Type B pancreatic cell (in vitro differentiated cells): ENCODE data around the gene MYOM3. TPM values are rescaled to one million over a fixed set of nuclear protein-coding genes. Genes with fewer than 3 reads are reported as not detected.

Source experiments
- DNase-seq: peaks from one replicate; pipeline ENCODE4 v3.0.0; 2021; ENCODE audit warnings: mixed read lengths; ENCODE audit not compliant: unreplicated experiment; ENCODE audit errors: extremely low spot score
- H3K27ac Mint-ChIP-seq: 2 replicates; pipeline ENCODE4 v1.8.0; 2021; ENCODE audit warnings: mild to moderate bottlenecking, mixed read lengths
- H3K27me3 Mint-ChIP-seq: 2 replicates; pipeline ENCODE4 v1.8.0; 2021; ENCODE audit warnings: mixed read lengths
- H3K36me3 Mint-ChIP-seq: 2 replicates; pipeline ENCODE4 v1.8.0; 2021; ENCODE audit warnings: mixed read lengths
- H3K4me1 Mint-ChIP-seq: one replicate; pipeline ENCODE4 v1.8.0; 2021; ENCODE audit warnings: mixed read lengths; ENCODE audit not compliant: unreplicated experiment
- H3K4me3 Mint-ChIP-seq: 2 replicates; pipeline ENCODE4 v1.8.0; 2021; ENCODE audit warnings: mild to moderate bottlenecking, mixed read lengths
- H3K9me3 Mint-ChIP-seq: 2 replicates; pipeline ENCODE4 v1.8.0; 2021; ENCODE audit warnings: mixed read lengths
- CTCF ChIP-seq: fragments of 200-600 bp; sonication (generic); conservative IDR thresholded peaks from 2 replicates; pipeline ENCODE4 v1.5.0; 2021; ENCODE audit warnings: antibody characterized with exemption, mild to moderate bottlenecking
- total RNA-seq: library from RNA; stranded (reverse); gene quantifications from 2 replicates; pipeline ENCODE4 v1.2.1, GENCODE V29; 2021; ENCODE audit warnings: low replicate concordance

MYOM3 gene
- total RNA-seq, 1 donor from 2014 or later: 0.70 TPM

GRCh38 chr1:24117722-24118409, 5.9 kb upstream of the MYOM3 start:
- Mint-ChIP-seq H3K9me3 (no peaks in the 10 kb centered on the region), H3K36me3 (no peaks in the 10 kb centered on the region), H3K27ac (peak overlapping the region; percentile 81), H3K4me3 (peak overlapping the region; percentile 14), H3K27me3 (peaks cover 9% of the 10 kb centered on the region), H3K4me1 (peaks cover 18% of the 10 kb centered on the region)
- no peak for TF ChIP-seq CTCF
- DNase-seq: no peak

GRCh38 chr1:24117132-24117531, 5.2 kb upstream of the MYOM3 start:
- no peaks in the 10 kb centered on the region for H3K36me3 Mint-ChIP-seq
- no peak for TF ChIP-seq CTCF
- peaks cover 9% of the 10 kb centered on the region for H3K27me3 Mint-ChIP-seq
- H3K4me3 Mint-ChIP-seq: no peak overlapping the region
- H3K4me1 Mint-ChIP-seq: peaks cover 18% of the 10 kb centered on the region
- DNase-seq: no peak
- H3K27ac Mint-ChIP-seq: no peak overlapping the region
- H3K9me3 Mint-ChIP-seq: no peaks in the 10 kb centered on the region

GRCh38 chr1:24114753-24115152, 2.8 kb upstream of the MYOM3 start:
- H3K36me3 Mint-ChIP-seq: no peaks in the 10 kb centered on the region
- no peak overlapping the region for H3K27ac Mint-ChIP-seq
- H3K9me3 Mint-ChIP-seq: no peaks in the 10 kb centered on the region
- H3K4me3 Mint-ChIP-seq: no peak overlapping the region
- peaks cover 9% of the 10 kb centered on the region for H3K27me3 Mint-ChIP-seq
- no peak for DNase-seq
- no peak for TF ChIP-seq CTCF
- H3K4me1 Mint-ChIP-seq: peaks cover 24% of the 10 kb centered on the region

GRCh38 chr1:24113641-24114033, 1.7 kb upstream of the MYOM3 start:
- Mint-ChIP-seq H3K4me3 (no peak overlapping the region), H3K27me3 (peaks cover 9% of the 10 kb centered on the region), H3K36me3 (no peaks in the 10 kb centered on the region), H3K4me1 (peaks cover 22% of the 10 kb centered on the region), H3K27ac (no peak overlapping the region), H3K9me3 (no peaks in the 10 kb centered on the region)
- TF ChIP-seq CTCF: no peak
- DNase-seq: no peak

GRCh38 chr1:24111262-24111995, 506 bp downstream of the MYOM3 start:
- TF ChIP-seq CTCF: no peak
- no peak overlapping the region for H3K27ac Mint-ChIP-seq
- H3K4me1 Mint-ChIP-seq: peaks cover 26% of the 10 kb centered on the region
- no peaks in the 10 kb centered on the region for H3K36me3 Mint-ChIP-seq
- peaks cover 6% of the 10 kb centered on the region for H3K27me3 Mint-ChIP-seq
- DNase-seq: no peak
- H3K4me3 Mint-ChIP-seq: no peak overlapping the region
- no peaks in the 10 kb centered on the region for H3K9me3 Mint-ChIP-seq
